Measurements from ENCODE around the gene PTPN13. TPM values are rescaled to one million over a fixed set of nuclear protein-coding genes. Genes with fewer than 3 reads are reported as not detected.

Gene PTPN13
- total RNA-seq, 1 donor from 2014 or later, result 0.88 TPM

GRCh38 chr4:86592553-86593249, 1.4 kb upstream of the PTPN13 start:
- intact Hi-C loops (cut with micrococcal nuclease), result loop anchor here (5.0 kb wide), 1 partner anchor 305 kb away; no protein-coding TSS in a partner anchor

GRCh38 chr4:86594559-86595425, 677 bp downstream of the PTPN13 start:
- intact Hi-C loops (cut with micrococcal nuclease), result loop anchor here (1.0 to 5.0 kb wide), 3 partner anchors 50 to 303 kb away; no protein-coding TSS in a partner anchor

DNA sequence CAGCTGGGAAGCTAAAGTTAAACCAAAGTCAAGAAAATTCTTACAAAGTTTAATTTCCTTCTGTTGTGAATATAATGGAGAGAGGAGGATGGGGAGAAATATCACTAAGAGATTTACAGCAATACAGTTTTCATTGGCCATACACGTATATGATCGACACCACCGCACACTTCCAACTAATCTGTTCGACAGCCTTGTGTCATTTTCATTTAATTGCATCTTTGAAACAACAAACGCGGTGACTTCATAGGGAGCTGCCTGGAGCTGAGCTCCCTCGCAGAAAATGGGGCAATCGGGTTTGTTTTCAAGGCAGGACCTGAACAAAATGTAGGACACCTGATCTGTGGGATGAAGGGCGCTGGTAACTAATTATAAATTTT, 1.3 kb downstream of the PTPN13 start:
- intact Hi-C loops (cut with micrococcal nuclease), result no loop called here

DNA sequence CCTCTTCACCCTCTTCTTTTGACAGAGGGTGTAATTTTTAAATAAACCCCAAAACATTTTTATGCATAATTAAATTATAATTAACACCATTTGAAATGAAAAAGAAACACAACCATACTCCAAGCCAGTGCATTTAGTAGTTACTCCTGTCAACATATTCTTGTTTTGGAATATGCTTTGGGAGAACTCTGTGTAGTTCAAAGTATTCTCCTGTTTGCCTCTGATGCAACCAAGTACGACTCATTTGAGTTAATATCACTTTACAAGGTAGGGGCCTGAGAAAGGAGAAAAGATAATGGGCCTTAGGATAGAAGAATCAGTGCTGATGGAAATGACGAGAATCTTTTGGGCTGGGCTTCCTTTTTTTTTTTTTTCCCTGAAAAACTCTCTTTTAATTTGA, 2.7 kb downstream of the PTPN13 start:
- intact Hi-C loops (cut with micrococcal nuclease), result no loop called here

GRCh38 chr4:86600007-86600653, 6.0 kb downstream of the PTPN13 start:
- intact Hi-C loops (cut with micrococcal nuclease), result no loop called here

GRCh38 chr4:86603311-86603885, 9.3 kb downstream of the PTPN13 start:
- intact Hi-C loops (cut with micrococcal nuclease), result no loop called here

GRCh38 chr4:86606809-86607208, 12.7 kb downstream of the PTPN13 start:
- intact Hi-C loops (cut with micrococcal nuclease), result no loop called here

DNA sequence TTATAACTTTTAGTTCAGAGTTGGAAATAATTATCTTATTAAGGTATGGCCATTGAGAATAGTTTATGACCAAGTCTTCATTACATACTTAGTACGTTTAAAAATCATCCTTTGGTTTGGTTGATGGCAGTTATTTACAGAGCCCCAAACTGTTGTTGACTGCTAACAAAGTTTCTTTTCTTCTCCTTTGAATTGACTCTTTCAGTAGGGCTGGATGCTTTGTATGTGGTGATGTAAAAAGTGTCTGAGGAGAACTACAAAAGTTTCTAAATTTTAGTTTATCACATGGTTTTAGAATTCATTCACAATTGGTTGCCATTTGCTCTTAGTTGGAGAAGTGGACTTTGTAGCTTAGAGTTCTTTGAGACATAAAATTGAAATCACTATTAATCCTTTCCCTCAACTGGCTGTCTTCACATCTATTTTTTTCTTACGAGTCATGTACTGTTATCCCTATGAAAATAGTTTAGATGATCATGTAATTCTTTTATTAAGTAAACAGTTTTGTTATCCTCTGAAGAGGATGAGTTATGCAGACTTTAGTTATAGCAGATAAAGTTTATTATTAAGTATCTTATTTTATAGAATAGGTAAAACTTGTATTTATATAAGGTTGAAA, 14.8 kb downstream of the PTPN13 start:
- intact Hi-C loops (cut with micrococcal nuclease), result no loop called here

DNA sequence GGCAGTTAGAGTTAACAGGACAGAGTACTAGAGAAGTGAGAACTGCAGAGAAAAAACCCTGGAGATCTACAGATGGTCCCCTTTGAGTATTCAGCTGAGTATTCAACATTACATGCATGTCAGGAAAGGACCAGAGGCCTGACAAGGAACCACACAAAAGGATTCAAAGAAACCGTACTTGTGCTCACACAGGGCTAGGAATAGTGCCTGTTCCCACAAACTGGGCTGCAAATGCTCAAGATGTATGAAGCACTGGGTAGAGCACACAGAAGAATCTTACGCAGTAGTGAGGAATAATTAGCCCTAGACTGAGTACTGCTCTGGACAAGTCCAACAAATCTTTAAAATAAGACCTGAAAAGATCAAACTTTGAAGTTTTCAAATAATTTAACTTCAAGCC, 17.6 kb downstream of the PTPN13 start:
- intact Hi-C loops (cut with micrococcal nuclease), result loop anchor here (5.0 kb wide), 1 partner anchor 114 kb away; no protein-coding TSS in a partner anchor

DNA sequence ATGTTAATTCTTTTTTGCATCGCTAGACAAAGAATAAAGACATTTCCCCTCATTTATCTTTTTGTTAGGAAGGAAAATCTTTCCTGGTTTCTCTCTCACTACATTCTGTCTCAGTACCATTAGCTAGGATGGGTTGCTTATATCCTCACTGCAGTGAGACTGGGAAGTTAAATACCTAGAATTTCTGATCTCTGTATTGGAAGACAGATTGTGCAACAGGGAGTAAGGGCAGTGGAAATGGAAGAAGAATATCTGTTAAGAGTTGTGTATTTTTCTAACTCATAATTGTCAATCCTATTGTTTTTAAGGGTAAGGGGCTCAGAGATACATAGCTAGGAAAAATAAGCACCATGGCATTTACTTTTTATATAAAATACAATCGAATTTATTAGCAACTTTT, 19.6 kb downstream of the PTPN13 start:
- intact Hi-C loops (cut with micrococcal nuclease), result loop anchor here (5.0 kb wide), 1 partner anchor 116 kb away; no protein-coding TSS in a partner anchor

DNA sequence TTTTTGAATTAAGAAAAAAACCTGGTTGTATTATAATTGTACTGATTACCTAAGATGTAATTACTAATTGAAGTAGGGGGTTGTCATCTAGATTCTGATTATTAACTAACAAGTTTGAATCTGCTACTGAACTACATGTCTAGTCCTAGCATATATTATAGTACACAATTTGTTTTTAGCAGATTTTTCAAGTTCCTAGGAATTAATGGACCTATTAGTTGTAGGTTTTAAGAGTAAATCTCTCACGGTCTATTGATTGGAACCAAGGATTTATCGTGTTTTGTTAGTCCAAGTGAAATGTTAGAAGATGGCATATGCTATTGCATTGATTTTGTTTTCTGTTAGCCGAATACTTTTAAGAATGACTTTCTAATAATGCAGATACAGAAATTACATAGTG, 20.8 kb downstream of the PTPN13 start:
- intact Hi-C loops (cut with micrococcal nuclease), result loop anchor here (5.0 kb wide), 1 partner anchor 118 kb away; no protein-coding TSS in a partner anchor

GRCh38 chr4:86615501-86615900, 21.4 kb downstream of the PTPN13 start:
- intact Hi-C loops (cut with micrococcal nuclease), result no loop called here

- intact Hi-C loops (cut with micrococcal nuclease), result no loop called here
Measured at GRCh38 chr4:86619656-86620055, 25.5 kb downstream of the PTPN13 start.

- intact Hi-C loops (cut with micrococcal nuclease), result no loop called here
Measured at GRCh38 chr4:86621435-86621834, 27.3 kb downstream of the PTPN13 start.

DNA sequence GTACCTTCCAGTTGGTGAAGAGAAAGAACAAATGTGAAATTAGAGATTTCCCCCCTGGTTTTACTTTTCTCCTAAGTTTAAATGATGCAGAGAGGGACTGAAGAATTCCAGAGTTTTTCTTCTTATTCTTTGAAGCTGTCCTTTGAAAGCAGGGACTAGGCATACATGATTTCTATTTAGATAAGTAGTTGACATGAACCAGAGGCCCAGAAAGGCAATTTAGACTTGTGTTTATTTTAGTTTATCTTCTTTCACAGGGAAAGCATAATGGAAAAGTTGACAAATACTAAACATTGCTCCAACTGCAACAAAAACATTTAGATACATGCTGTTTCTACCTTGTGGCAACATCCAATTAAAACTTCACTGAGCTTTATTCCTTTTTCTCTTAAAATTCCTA, 32.0 kb downstream of the PTPN13 start:
- intact Hi-C loops (cut with micrococcal nuclease), result no loop called here

GRCh38 chr4:86627462-86628135, 33.5 kb downstream of the PTPN13 start:
- intact Hi-C loops (cut with micrococcal nuclease), result no loop called here

- intact Hi-C loops (cut with micrococcal nuclease), result no loop called here
Measured at GRCh38 chr4:86630629-86631028, 36.5 kb downstream of the PTPN13 start.

DNA sequence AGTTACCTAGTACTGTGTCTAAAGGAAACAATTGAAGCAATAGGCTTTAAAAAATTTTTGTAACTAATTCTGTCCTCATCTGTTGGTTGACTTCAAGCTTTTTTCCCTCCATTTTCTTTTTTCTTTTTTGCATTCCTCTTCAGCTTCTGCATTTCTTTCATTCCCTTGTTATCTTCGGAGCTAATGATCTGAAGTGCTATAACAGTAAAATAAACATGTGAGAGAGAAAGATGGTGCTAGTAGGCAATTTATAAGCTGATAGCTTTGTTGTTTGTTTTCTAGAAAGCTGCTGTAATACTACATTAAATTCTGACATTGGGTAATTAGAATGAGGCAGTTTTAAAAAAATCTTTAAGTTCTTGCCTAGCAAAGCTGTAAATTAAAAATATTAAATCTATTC, 37.1 kb downstream of the PTPN13 start:
- intact Hi-C loops (cut with micrococcal nuclease), result no loop called here

DNA sequence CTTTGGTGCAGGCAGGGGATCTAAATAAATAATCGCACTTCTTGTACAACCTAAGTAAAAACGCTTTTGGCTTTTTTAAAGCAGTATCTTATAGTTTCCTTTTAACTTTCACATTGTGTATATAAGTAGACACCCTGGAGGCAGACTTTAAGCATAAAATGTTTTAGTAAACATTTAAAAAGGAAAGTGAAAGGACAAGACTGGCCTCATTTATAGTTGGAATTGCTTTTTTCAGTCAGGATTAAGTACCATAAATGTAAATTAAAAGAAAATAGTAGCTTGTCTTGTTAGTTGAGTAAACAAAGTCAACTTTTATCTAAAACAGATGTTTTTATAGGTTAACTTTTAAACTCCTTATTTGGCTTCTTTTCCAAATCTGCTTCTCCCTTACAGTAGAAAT, 39.7 kb downstream of the PTPN13 start:
- intact Hi-C loops (cut with micrococcal nuclease), result no loop called here

- intact Hi-C loops (cut with micrococcal nuclease), result no loop called here
Measured at GRCh38 chr4:86640469-86640868, 46.4 kb downstream of the PTPN13 start.
